NB4 (cell line): ENCODE data around the gene KCNJ14.

Experiments
- CTCF ChIP-seq: IDR thresholded peaks from one replicate; pipeline ENCODE4 v1.5.1; 2012; ENCODE audit warnings: low read depth, low read length
- MAX ChIP-seq: IDR thresholded peaks from 2 replicates; pipeline ENCODE4 v1.6.1; 2011; ENCODE audit warnings: low read depth, low read length
- MYC ChIP-seq: IDR thresholded peaks from 2 replicates; pipeline ENCODE4 v1.6.1; 2011; ENCODE audit warnings: low read depth, low read length
- POLR2A ChIP-seq: IDR thresholded peaks from 2 replicates; pipeline ENCODE4 v1.6.1; 2011; ENCODE audit warnings: mild to moderate bottlenecking; ENCODE audit not compliant: insufficient read length; ENCODE audit errors: extremely low read depth

- TF ChIP-seq POLR2A (no peak), CTCF (no peak), MYC (no peak), MAX (no peak)
Observed at GRCh38 chr19:48511800-48512503, 56.6 kb downstream of the KCNJ14 start, which contains the start of gene LMTK3.
